ENCODE results near the gene KRTAP1-3.

- TF ChIP-seq CTCF (IDR thresholded peaks at IDR 0.05) (no peak), POLR2AphosphoS5 (IDR thresholded peaks at IDR 0.05) (no peak)
These were observed 50.4 kb downstream of the KRTAP1-3 start, which contains the start of gene KRT40 for GRCh38 chr17:40984226-40984625.

All from upper lobe of left lung (tissue), 4 donors.